Measurements from ENCODE around the gene RABGEF1. TPM values are rescaled to one million over a fixed set of nuclear protein-coding genes. Genes with fewer than 3 reads are reported as not detected.

Gene RABGEF1
- total and polyA plus RNA-seq, 2 experiments from 2014 or later, result 14.7 to 17.5 TPM

DNA sequence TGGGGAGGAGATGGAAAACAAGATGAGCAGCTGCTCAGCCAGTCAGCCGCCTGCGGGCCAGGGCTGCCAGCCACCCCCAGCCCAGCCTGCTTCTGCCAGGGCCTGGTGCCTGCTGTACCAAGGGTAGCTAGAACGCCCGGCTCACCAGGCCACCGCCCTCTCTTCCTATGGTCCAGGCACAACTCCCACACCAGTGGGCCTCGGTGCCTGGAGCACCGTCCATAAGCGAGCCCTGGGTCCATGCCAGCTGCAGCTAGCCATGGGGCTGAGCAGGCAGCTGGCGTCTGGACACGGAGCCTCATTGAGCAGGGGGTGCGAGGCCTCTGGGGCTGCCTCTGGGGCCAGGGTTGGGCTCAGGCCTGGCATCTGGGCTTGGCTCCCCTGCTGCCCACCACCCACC lies 8.5 kb upstream of the RABGEF1 start:
- Histone ChIP-seq H2AFZ (no peak overlapping the region), H3K9me2 (ENCODE audit: insufficient read depth) (0 out of 2 replicates have a peak, but pooled peaks cover 5% of the 10 kb centered on the region), H3K27me3 (ENCODE audit: insufficient read depth) (no peaks in the 10 kb centered on the region), H3K36me3 (ENCODE audit: insufficient read depth) (no peaks in the 10 kb centered on the region), H3K79me2 (replicated peaks; ENCODE audit: insufficient read depth) (no peaks in the 10 kb centered on the region), H3K27ac (ENCODE audit: low read depth) (no peak overlapping the region), H4K20me1 (replicated peaks; ENCODE audit: insufficient read depth) (no peaks in the 10 kb centered on the region), H3F3A (replicated peaks; ENCODE audit: low read depth) (no peaks in the 10 kb centered on the region), H3K4me2 (no peak overlapping the region), H3K4me3 (no peak overlapping the region), H3K4me1 (ENCODE audit: insufficient read depth) (no peaks in the 10 kb centered on the region)
- TF ChIP-seq JUNB (IDR thresholded peaks at IDR 0.05; ENCODE audit: unreplicated experiment) (no peak), EZH2phosphoT487 (IDR thresholded peaks at IDR 0.05; ENCODE audit: unreplicated experiment) (no peak), POLR2AphosphoS5 (IDR thresholded peaks at IDR 0.05; ENCODE audit: low read depth) (no peak), EZH2 (IDR thresholded peaks at IDR 0.05; ENCODE audit: low read depth, unreplicated experiment) (no peak), ZNF114 (CRISPR knock-in tag; IDR thresholded peaks at IDR 0.05) (no peak), STAT1 (IDR thresholded peaks at IDR 0.05; ENCODE audit: unreplicated experiment) (no peak), ZNF331 (CRISPR knock-in tag; IDR thresholded peaks at IDR 0.05; ENCODE audit: low read depth) (no peak), NANOG (IDR thresholded peaks at IDR 0.05; ENCODE audit: borderline replicate concordance) (no peak), CREB1 (CRISPR knock-in tag; IDR thresholded peaks at IDR 0.05; ENCODE audit: low read depth) (no peak)
- TF ChIP-seq, protein P1, sequence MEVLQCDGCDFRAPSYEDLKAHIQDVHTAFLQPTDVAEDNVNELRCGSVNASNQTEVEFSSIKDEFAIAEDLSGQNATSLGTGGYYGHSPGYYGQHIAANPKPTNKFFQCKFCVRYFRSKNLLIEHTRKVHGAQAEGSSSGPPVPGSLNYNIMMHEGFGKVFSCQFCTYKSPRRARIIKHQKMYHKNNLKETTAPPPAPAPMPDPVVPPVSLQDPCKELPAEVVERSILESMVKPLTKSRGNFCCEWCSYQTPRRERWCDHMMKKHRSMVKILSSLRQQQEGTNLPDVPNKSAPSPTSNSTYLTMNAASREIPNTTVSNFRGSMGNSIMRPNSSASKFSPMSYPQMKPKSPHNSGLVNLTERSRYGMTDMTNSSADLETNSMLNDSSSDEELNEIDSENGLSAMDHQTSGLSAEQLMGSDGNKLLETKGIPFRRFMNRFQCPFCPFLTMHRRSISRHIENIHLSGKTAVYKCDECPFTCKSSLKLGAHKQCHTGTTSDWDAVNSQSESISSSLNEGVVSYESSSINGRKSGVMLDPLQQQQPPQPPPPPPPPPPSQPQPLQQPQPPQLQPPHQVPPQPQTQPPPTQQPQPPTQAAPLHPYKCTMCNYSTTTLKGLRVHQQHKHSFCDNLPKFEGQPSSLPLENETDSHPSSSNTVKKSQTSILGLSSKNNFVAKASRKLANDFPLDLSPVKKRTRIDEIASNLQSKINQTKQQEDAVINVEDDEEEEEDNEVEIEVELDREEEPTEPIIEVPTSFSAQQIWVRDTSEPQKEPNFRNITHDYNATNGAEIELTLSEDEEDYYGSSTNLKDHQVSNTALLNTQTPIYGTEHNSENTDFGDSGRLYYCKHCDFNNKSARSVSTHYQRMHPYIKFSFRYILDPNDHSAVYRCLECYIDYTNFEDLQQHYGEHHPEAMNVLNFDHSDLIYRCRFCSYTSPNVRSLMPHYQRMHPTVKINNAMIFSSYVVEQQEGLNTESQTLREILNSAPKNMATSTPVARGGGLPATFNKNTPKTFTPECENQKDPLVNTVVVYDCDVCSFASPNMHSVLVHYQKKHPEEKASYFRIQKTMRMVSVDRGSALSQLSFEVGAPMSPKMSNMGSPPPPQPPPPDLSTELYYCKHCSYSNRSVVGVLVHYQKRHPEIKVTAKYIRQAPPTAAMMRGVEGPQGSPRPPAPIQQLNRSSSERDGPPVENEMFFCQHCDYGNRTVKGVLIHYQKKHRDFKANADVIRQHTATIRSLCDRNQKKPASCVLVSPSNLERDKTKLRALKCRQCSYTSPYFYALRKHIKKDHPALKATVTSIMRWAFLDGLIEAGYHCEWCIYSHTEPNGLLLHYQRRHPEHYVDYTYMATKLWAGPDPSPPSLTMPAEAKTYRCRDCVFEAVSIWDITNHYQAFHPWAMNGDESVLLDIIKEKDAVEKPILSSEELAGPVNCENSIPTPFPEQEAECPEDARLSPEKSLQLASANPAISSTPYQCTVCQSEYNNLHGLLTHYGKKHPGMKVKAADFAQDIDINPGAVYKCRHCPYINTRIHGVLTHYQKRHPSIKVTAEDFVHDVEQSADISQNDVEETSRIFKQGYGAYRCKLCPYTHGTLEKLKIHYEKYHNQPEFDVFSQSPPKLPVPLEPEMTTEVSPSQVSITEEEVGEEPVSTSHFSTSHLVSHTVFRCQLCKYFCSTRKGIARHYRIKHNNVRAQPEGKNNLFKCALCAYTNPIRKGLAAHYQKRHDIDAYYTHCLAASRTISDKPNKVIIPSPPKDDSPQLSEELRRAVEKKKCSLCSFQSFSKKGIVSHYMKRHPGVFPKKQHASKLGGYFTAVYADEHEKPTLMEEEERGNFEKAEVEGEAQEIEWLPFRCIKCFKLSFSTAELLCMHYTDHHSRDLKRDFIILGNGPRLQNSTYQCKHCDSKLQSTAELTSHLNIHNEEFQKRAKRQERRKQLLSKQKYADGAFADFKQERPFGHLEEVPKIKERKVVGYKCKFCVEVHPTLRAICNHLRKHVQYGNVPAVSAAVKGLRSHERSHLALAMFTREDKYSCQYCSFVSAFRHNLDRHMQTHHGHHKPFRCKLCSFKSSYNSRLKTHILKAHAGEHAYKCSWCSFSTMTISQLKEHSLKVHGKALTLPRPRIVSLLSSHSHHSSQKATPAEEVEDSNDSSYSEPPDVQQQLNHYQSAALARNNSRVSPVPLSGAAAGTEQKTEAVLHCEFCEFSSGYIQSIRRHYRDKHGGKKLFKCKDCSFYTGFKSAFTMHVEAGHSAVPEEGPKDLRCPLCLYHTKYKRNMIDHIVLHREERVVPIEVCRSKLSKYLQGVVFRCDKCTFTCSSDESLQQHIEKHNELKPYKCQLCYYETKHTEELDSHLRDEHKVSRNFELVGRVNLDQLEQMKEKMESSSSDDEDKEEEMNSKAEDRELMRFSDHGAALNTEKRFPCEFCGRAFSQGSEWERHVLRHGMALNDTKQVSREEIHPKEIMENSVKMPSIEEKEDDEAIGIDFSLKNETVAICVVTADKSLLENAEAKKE (CRISPR knock-in tag; IDR thresholded peaks at IDR 0.05), result no peak
- TF ChIP-seq, protein P2, sequence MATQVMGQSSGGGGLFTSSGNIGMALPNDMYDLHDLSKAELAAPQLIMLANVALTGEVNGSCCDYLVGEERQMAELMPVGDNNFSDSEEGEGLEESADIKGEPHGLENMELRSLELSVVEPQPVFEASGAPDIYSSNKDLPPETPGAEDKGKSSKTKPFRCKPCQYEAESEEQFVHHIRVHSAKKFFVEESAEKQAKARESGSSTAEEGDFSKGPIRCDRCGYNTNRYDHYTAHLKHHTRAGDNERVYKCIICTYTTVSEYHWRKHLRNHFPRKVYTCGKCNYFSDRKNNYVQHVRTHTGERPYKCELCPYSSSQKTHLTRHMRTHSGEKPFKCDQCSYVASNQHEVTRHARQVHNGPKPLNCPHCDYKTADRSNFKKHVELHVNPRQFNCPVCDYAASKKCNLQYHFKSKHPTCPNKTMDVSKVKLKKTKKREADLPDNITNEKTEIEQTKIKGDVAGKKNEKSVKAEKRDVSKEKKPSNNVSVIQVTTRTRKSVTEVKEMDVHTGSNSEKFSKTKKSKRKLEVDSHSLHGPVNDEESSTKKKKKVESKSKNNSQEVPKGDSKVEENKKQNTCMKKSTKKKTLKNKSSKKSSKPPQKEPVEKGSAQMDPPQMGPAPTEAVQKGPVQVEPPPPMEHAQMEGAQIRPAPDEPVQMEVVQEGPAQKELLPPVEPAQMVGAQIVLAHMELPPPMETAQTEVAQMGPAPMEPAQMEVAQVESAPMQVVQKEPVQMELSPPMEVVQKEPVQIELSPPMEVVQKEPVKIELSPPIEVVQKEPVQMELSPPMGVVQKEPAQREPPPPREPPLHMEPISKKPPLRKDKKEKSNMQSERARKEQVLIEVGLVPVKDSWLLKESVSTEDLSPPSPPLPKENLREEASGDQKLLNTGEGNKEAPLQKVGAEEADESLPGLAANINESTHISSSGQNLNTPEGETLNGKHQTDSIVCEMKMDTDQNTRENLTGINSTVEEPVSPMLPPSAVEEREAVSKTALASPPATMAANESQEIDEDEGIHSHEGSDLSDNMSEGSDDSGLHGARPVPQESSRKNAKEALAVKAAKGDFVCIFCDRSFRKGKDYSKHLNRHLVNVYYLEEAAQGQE (IDR thresholded peaks at IDR 0.05; ENCODE audit: unreplicated experiment), result no peak
- TF ChIP-seq, protein P3, sequence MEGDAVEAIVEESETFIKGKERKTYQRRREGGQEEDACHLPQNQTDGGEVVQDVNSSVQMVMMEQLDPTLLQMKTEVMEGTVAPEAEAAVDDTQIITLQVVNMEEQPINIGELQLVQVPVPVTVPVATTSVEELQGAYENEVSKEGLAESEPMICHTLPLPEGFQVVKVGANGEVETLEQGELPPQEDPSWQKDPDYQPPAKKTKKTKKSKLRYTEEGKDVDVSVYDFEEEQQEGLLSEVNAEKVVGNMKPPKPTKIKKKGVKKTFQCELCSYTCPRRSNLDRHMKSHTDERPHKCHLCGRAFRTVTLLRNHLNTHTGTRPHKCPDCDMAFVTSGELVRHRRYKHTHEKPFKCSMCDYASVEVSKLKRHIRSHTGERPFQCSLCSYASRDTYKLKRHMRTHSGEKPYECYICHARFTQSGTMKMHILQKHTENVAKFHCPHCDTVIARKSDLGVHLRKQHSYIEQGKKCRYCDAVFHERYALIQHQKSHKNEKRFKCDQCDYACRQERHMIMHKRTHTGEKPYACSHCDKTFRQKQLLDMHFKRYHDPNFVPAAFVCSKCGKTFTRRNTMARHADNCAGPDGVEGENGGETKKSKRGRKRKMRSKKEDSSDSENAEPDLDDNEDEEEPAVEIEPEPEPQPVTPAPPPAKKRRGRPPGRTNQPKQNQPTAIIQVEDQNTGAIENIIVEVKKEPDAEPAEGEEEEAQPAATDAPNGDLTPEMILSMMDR (conservative IDR thresholded peaks at IDR 0.05; ENCODE audit: low read depth in 2 of 2), result no peak
- TF ChIP-seq, protein P4, sequence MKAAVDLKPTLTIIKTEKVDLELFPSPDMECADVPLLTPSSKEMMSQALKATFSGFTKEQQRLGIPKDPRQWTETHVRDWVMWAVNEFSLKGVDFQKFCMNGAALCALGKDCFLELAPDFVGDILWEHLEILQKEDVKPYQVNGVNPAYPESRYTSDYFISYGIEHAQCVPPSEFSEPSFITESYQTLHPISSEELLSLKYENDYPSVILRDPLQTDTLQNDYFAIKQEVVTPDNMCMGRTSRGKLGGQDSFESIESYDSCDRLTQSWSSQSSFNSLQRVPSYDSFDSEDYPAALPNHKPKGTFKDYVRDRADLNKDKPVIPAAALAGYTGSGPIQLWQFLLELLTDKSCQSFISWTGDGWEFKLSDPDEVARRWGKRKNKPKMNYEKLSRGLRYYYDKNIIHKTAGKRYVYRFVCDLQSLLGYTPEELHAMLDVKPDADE (IDR thresholded peaks at IDR 0.05), result no peak
- Mint-ChIP-seq H3K9me3 (peaks cover 23% of the 10 kb centered on the region), H3K4me1 (peaks cover 2% of the 10 kb centered on the region; the same call in 1 of the 3 replicates), H3K27me3 (ENCODE audit: insufficient read depth, low read depth, poor library complexity) (peaks cover 14% of the 10 kb centered on the region), H3K27ac (no peak overlapping the region), H3K4me3 (no peak overlapping the region), H3K36me3 (ENCODE audit: low read depth) (peaks cover 30% of the 10 kb centered on the region)
- no peak for DNase-seq (ENCODE audit: low spot score)
- ATAC-seq, result no peak; the same call in 2 of the 3 replicates
